ENCODE measurements around the gene MARCO. TPM values are rescaled to one million over a fixed set of nuclear protein-coding genes. Genes with fewer than 3 reads are reported as not detected.

MARCO gene
- total and polyA plus RNA-seq, 2 experiments from 2014 or later = not detected

GRCh38 chr2:118909191-118909590 lies 32.8 kb upstream of the MARCO start (continued):
- TF ChIP-seq ZNF462 (CRISPR knock-in tag; IDR thresholded peaks at IDR 0.05) (no peak), CTCF (conservative IDR thresholded peaks at IDR 0.05; ENCODE audit: low read depth in 2 of 2) (no peak), NANOG (IDR thresholded peaks at IDR 0.05; ENCODE audit: borderline replicate concordance) (no peak), EZH2 (IDR thresholded peaks at IDR 0.05; ENCODE audit: low read depth, unreplicated experiment) (no peak), ZNF331 (CRISPR knock-in tag; IDR thresholded peaks at IDR 0.05; ENCODE audit: low read depth) (no peak), STAT1 (IDR thresholded peaks at IDR 0.05; ENCODE audit: unreplicated experiment) (no peak), CREB1 (CRISPR knock-in tag; IDR thresholded peaks at IDR 0.05; ENCODE audit: low read depth) (no peak), EZH2phosphoT487 (IDR thresholded peaks at IDR 0.05; ENCODE audit: unreplicated experiment) (no peak)
